Measurements from ENCODE around the gene BROX.
"Not testable (repeated sequence)": the region's sequence is repeated elsewhere in the genome, so short reads cannot be mapped to it uniquely, and the experiment has no call there.

BROX gene

DNA sequence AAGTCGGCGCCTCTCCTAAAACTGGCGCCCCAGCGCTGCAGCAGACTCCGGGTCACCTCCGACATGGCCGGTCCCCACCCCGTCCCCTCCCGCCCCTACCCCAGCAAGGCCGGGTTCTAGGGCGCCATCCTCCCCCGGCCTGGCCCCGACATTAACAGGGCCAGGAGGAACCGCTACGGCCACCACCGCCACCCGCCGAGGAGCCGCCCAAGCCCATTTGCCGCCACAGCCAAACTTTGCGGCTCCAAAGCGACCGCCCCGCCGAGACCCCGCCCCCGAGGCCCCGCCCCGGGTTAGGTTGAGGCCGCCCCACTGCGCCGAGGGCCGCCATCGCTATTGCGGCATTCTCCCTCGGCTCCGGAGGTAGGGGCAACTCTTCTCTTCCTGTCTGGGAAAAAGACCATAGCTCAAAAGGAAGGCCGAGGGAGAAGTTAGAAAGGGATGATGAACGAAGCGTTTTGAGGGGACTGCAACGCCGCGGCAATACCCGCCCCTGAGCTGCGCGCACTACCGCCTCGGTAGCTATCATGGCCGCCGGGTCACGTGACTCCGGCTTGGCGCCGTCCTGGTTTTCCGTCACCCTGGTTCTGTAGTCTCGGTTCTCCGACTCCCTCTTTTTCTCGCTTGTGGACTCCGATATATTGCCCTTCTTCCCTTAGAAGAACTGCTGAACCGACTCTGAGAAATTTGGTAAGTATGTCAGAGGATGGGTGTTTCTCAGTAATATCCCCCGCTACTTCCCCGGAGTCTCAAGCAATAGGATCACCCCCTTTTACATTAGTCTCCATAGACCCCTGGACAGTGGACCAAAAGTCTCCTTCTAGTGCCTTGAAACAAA lies at the start of gene BROX, which contains the start of gene AIDA:
Gene BROX (plus strand): TSS at position 312 of the 838 bp plus-strand sequence. CDS start 3,136 bp downstream, outside the sequence.
Gene AIDA (minus strand): TSS at position 239 of the 838 bp plus-strand sequence. CDS start 174 bp downstream, at position 65.
- H3K4me3 ChIP-seq (ENCODE audit: low read length), result peak within 1 kb of the TSS; percentile 100
- peak; percentile 33 for DNase-seq (ENCODE audit: low read depth)
- no peak for TF ChIP-seq CTCF (conservative IDR thresholded peaks at IDR 0.05; ENCODE audit: low read depth, low read length)

DNA sequence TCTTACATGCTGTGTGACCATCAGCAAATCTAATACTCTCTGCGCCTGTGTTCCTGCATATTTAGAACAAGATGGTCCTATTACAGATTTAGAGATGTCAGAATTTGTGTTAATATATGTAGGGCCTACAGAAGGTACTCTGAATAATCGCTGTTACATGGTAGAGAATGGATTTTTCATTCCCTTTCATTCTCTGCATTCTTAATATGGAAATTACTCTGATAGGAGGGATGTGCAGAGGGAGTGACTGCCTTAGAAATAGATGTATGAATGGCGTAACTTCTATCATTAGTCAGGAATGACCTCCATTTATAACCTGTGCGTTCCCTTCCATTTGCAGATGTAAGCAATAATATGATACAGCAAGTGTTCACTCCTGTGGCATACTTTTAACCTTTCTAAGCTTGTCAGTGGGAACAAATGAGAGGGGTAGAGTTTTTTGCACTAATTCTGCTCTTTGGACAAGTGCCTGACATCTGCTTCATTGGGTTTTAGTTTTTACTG lies 48.9 kb upstream of the BROX start:
- TF ChIP-seq CTCF (conservative IDR thresholded peaks at IDR 0.05; ENCODE audit: low read depth, low read length), result no peak
- no peak for DNase-seq (ENCODE audit: low read depth)
- H3K4me3 ChIP-seq (ENCODE audit: low read length), result no peak overlapping the region

- TF ChIP-seq CTCF (conservative IDR thresholded peaks at IDR 0.05; ENCODE audit: low read depth, low read length), result no peak
- DNase-seq (ENCODE audit: low read depth), result no peak
- H3K4me3 ChIP-seq (ENCODE audit: low read length), result no peak overlapping the region
Observed at GRCh38 chr1:222665964-222666363, 46.4 kb upstream of the BROX start.

GRCh38 chr1:222668184-222668583 lies 44.2 kb upstream of the BROX start:
- not testable (repeated sequence) for DNase-seq (ENCODE audit: low read depth); H3K4me3 ChIP-seq (ENCODE audit: low read length)

- H3K4me3 ChIP-seq (ENCODE audit: low read length); DNase-seq (ENCODE audit: low read depth): not testable (repeated sequence)
Observed at GRCh38 chr1:222669107-222669506, 43.3 kb upstream of the BROX start.

- no peak for TF ChIP-seq CTCF (conservative IDR thresholded peaks at IDR 0.05; ENCODE audit: low read depth, low read length)
- no peak overlapping the region for H3K4me3 ChIP-seq (ENCODE audit: low read length)
Observed at GRCh38 chr1:222670110-222670509, 42.3 kb upstream of the BROX start.

GRCh38 chr1:222680080-222680479 lies 32.3 kb upstream of the BROX start:
- no peak for TF ChIP-seq CTCF (conservative IDR thresholded peaks at IDR 0.05; ENCODE audit: low read depth, low read length)
- no peak overlapping the region for H3K4me3 ChIP-seq (ENCODE audit: low read length)
- DNase-seq (ENCODE audit: low read depth), result no peak

More at GRCh38 chr1:222670110-222670509, 42.3 kb upstream of the BROX start:
- no peak for DNase-seq (ENCODE audit: low read depth)

DNA sequence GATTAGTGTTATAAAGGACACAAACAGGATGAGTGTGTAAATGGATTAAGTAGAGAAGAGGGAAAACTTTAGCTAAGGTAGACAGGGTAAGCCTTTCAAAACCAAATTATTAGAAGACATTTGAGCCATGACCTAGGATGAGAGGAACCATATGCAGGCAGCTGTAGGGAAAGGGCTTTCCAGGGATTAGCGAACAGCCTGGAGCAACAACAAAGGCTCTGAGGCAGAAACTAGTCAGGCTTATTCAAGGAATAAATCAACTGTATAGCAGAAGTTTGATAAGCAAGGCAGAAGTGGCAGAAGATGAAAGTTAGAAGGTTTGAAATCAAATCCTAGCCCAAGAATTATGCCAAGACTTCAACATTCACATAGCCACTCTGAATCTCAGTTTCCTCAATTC lies 21.3 kb upstream of the BROX start:
- no peak overlapping the region for H3K4me3 ChIP-seq (ENCODE audit: low read length)
- no peak for TF ChIP-seq CTCF (conservative IDR thresholded peaks at IDR 0.05; ENCODE audit: low read depth, low read length)
- DNase-seq (ENCODE audit: low read depth), result no peak

Data from retinal pigment epithelial cell (primary cell).